GM12801 (cell line): ENCODE data around the gene GMPPB.

Source experiments
- CTCF ChIP-seq: IDR thresholded peaks from one replicate; pipeline ENCODE4 v1.5.1; 2011; ENCODE audit warnings: control low read depth; ENCODE audit not compliant: insufficient read length; ENCODE audit errors: extremely low read depth

GMPPB gene

GRCh38 chr3:49727924-49728361 is 4.2 kb upstream of the GMPPB start:
- TF ChIP-seq CTCF = no peak

GRCh38 chr3:49727154-49727923 is 3.6 kb upstream of the GMPPB start:
- TF ChIP-seq CTCF = no peak

- TF ChIP-seq CTCF = no peak
These were observed 2.3 kb upstream of the GMPPB start for GRCh38 chr3:49725906-49726681.

- TF ChIP-seq CTCF = no peak
These were observed 835 bp upstream of the GMPPB start for GRCh38 chr3:49724586-49724985.

- no peak for TF ChIP-seq CTCF
These were observed 489 bp downstream of the GMPPB start for GRCh38 chr3:49723296-49723627.

- TF ChIP-seq CTCF = no peak
These were observed 855 bp downstream of the GMPPB start for GRCh38 chr3:49722896-49723295.

GRCh38 chr3:49721896-49722781 is 1.6 kb downstream of the GMPPB start:
- no peak for TF ChIP-seq CTCF
